AG09309 (cell line): Measurements from ENCODE around the gene SHQ1.

ENCODE experiments used
- DNase-seq: peaks from one replicate; pipeline ENCODE4 v3.0.0-alpha.2; 2010; ENCODE audit warnings: low read depth
- H3K4me3 ChIP-seq: 2 replicates; pipeline ENCODE4 v1.5.1; 2011; ENCODE audit warnings: mild to moderate bottlenecking, low read depth, low read length, moderate library complexity; ENCODE audit not compliant: control insufficient read depth
- TF ChIP-seq, protein P1 (sequence below): IDR thresholded peaks from 2 replicates; pipeline ENCODE4 v1.5.1; 2011; ENCODE audit warnings: mild to moderate bottlenecking, low read depth, low read length, inconsistent platforms; ENCODE audit not compliant: insufficient read depth, control insufficient read depth; ENCODE audit errors: missing control alignments

The SHQ1 gene

DNA sequence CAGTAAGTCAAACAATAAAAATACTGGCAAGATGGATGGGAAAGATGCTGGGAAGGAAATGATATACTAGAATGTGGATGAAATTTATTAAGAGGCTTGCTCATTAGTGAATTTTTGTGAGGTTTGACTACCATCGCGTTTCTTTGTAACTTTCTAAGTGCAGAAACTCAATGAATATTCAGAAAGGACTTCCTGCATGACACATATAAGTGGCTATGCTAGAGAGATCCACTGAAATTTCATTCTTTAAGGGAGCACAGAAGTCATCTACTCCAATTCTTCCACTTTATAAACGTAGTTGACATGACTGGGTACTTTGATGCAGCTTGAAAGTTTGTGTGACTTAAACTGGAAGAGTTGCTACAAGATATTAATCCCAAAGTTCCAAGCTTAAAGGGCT lies 88.0 kb downstream of the SHQ1 start:
- TF ChIP-seq, protein P1, sequence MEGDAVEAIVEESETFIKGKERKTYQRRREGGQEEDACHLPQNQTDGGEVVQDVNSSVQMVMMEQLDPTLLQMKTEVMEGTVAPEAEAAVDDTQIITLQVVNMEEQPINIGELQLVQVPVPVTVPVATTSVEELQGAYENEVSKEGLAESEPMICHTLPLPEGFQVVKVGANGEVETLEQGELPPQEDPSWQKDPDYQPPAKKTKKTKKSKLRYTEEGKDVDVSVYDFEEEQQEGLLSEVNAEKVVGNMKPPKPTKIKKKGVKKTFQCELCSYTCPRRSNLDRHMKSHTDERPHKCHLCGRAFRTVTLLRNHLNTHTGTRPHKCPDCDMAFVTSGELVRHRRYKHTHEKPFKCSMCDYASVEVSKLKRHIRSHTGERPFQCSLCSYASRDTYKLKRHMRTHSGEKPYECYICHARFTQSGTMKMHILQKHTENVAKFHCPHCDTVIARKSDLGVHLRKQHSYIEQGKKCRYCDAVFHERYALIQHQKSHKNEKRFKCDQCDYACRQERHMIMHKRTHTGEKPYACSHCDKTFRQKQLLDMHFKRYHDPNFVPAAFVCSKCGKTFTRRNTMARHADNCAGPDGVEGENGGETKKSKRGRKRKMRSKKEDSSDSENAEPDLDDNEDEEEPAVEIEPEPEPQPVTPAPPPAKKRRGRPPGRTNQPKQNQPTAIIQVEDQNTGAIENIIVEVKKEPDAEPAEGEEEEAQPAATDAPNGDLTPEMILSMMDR = no peak
- no peak for DNase-seq
- H3K4me3 ChIP-seq = no peak overlapping the region

DNA sequence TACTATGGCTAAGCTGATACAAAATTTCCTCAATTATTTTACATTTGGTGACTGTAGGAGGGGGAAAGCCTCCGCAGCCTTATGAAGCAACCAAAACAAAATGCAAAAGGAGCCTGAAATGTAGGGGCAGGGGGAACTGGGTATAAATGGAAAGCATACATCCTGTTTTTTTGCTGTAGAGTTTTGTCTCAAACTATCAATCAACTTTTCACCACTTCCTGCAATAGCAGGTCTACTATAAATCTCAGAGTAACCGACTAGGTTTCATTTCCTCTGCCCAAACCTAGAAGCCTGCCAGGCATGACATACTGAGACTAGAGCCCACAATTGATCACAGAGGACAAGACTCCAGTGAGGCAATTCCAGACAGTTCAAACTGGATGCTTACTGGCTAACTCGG lies 91.3 kb downstream of the SHQ1 start:
- DNase-seq = no peak
- no peak overlapping the region for H3K4me3 ChIP-seq
- TF ChIP-seq, protein P1 = no peak

DNA sequence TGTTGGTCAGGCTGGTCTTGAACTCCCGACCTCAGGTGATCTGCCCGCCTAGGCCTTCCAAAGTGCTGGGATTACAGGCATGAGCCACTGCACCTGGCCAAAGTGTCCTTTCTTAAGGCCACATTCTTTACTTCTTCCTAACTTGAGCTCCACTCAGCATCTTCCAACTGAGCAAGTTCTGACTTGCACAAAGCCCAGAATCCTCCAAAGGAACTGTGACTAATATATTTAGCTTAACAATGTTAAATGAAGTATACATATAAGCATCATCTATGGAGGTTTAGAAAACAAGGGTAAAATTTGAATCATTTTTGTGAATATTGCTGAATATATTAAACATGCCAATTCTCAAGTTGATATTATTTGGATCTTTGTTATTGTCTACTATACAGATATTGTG lies 93.7 kb downstream of the SHQ1 start:
- no peak for DNase-seq
- no peak overlapping the region for H3K4me3 ChIP-seq
- TF ChIP-seq, protein P1 = no peak

DNA sequence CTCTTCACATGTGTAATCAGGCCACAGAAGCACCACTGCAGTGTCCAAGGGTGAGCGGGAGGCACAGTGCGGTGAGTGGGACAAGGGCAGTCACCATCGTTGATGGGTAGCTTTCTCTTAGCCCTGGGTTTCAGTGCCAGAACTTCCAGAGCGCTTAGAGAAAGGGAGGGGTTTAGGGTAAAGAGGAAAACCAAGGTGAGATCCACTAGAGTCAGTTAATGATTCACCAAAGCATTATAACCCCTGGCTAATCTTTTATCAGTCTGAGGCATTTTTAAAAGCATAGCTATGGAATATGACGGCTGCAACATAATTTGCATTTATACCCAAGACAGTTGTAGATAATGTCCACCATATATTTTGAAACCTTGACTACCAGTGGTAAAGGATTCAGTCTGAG lies 94.8 kb downstream of the SHQ1 start:
- DNase-seq = no peak
- TF ChIP-seq, protein P1 = no peak
- H3K4me3 ChIP-seq = no peak overlapping the region

DNA sequence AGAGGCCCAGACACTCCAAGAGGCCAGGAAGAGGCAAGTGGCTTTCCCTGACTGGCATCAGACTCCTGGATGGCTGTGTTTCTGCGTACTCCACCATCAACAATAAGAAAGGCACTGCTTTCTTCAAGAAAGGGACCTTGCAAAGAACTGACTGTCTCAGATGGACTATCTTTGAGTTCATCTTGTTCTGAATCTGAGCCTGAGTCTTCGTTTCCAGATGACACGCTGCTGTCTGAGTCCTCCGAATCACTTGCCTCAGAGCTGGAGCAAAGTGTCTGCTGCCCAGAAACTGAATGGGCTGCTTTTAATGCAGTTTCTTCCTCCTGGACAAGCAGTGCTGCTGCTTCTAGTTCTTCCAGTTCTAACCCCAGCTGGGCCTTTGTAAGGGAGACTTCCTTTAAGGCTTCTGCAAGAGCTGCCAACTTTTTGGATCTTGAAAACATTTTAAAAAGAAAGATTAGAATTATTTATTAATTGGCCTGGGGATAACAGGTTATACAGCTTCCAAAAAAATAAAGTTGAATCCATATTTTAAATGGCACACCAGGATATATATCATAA lies 97.8 kb downstream of the SHQ1 start:
- TF ChIP-seq, protein P1 = no peak
- no peak overlapping the region for H3K4me3 ChIP-seq
- no peak for DNase-seq

DNA sequence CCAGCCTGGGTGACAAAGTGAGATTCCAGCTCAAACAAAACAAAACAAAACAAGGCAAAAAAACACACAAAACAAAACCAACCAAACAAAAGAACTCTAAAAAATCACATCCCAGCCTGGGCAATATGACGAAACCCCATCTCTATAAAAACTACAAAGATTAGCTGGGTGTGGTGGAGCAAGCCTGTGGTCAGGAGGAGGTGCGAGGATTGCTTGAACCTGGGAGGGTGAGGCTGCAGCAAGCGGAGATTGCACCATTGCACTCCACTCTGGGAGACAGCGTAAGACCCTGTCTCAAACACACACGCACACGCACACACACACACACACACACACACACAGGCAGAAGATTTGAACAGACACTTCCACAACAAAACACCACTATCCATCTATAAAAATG lies 99.6 kb downstream of the SHQ1 start:
- TF ChIP-seq, protein P1 = no peak
- DNase-seq = no peak
- no peak overlapping the region for H3K4me3 ChIP-seq
